K562 (cell line): Measurements from ENCODE around the gene ZNF581. TPM values are rescaled to one million over a fixed set of nuclear protein-coding genes. Genes with fewer than 3 reads are reported as not detected.

Source experiments
- BDP1 ChIP-seq: IDR thresholded peaks from 3 replicates; pipeline ENCODE4 v1.6.1; 2011; ENCODE audit not compliant: insufficient read length, insufficient read depth
- CC2D1A ChIP-seq: fragments of 450-650 bp; IDR thresholded peaks from 2 replicates; pipeline ENCODE4 v1.6.1; 2017; ENCODE audit warnings: mild to moderate bottlenecking
- KAT2B ChIP-seq: IDR thresholded peaks from one replicate; pipeline ENCODE4 v1.6.1; 2012; ENCODE audit warnings: low read depth, mild to moderate bottlenecking, control low read depth, inconsistent platforms, low read length, moderate library complexity
- L3MBTL2 ChIP-seq: fragments of 450-650 bp; IDR thresholded peaks from 2 replicates; pipeline ENCODE4 v1.6.1; 2016; ENCODE audit warnings: mild to moderate bottlenecking, moderate library complexity
- MEF2A ChIP-seq: IDR thresholded peaks from 2 replicates; pipeline ENCODE4 v1.6.1; 2011; ENCODE audit warnings: low read depth, mild to moderate bottlenecking, low read length, moderate library complexity; ENCODE audit not compliant: control insufficient read depth
- NCOA6 ChIP-seq: fragments of 450-650 bp; IDR thresholded peaks from 2 replicates; pipeline ENCODE4 v1.6.1; 2017; ENCODE audit warnings: mild to moderate bottlenecking
- ZNF644 ChIP-seq: fragments of 200-800 bp; sonication (Bioruptor generic); IDR thresholded peaks from 2 replicates; pipeline ENCODE4 v1.6.1; 2016; ENCODE audit warnings: low read depth, missing genetic modification characterization, missing compliant biosample characterization
- polyA plus RNA-seq, 8 experiments: library from polyadenylated mRNA; depleted of rRNA in 4 of 8; stranded (reverse) in 5 of 8; unstranded in 3 of 8; fragments of >200 nt; fragmentation: Nextera tagmentation in 2 of 8; fragmentation: Illumina TruSeq in 1 of 8; extraction: Ambion mirVana in 2 of 8; extraction: Trizol in 1 of 8; gene quantifications; 2 replicates each; pipeline versions ENCODE4 v1.2.1 to v1.2.3, GENCODE V29; 2011 to 2014; ENCODE audit warnings: inconsistent platforms in 1 of 8, missing spikeins in 1 of 8
- total RNA-seq, 7 experiments: library from RNA; depleted of rRNA in 6 of 7; stranded (reverse); fragments of >200 nt in 6 of 7; fragmentation: Illumina TruSeq in 2 of 7; extraction: Trizol in 2 of 7; gene quantifications; 2 replicates each; pipeline versions ENCODE4 v1.2.1 to v1.2.3, GENCODE V29; 2011 to 2021; ENCODE audit warnings: low replicate concordance in 1 of 7
- TF ChIP-seq, protein P1 (sequence below), 2 experiments: fragments of 450-650 bp in 1 of 2; IDR thresholded peaks; 2 replicates each; pipeline ENCODE4 v1.6.1; 2011 to 2017; ENCODE audit warnings: low read depth in 2 of 2, antibody characterized with exemption in 1 of 2, borderline replicate concordance in 1 of 2, low read length in 1 of 2, mild to moderate bottlenecking in 1 of 2, mixed read lengths in 1 of 2; ENCODE audit not compliant: control insufficient read depth in 1 of 2
- TF ChIP-seq, protein P2 (sequence below): fragments of 200-800 bp; sonication (Bioruptor generic); IDR thresholded peaks from 2 replicates; pipeline ENCODE4 v1.6.1; 2016; ENCODE audit warnings: missing genetic modification characterization, missing compliant biosample characterization
- TF ChIP-seq, protein P3 (sequence below): fragments of 250-450 bp; sonication (Bioruptor Pico); IDR thresholded peaks from 2 replicates; pipeline ENCODE4 v1.5.0; 2022; ENCODE audit warnings: mild to moderate bottlenecking
- TF ChIP-seq, protein P4 (sequence below): sonication (generic); formaldehyde crosslinking; IDR thresholded peaks from 2 replicates; pipeline ENCODE4 v1.8.0; 2022; ENCODE audit warnings: mild to moderate bottlenecking, missing genetic modification reagents

ZNF581 gene
- total and polyA plus RNA-seq, 9 of the 15 experiments (the other 6 are each of a cell fraction or from before 2014, with no cell fraction given) = 2.4 to 39.4 (median 15.4) TPM

DNA sequence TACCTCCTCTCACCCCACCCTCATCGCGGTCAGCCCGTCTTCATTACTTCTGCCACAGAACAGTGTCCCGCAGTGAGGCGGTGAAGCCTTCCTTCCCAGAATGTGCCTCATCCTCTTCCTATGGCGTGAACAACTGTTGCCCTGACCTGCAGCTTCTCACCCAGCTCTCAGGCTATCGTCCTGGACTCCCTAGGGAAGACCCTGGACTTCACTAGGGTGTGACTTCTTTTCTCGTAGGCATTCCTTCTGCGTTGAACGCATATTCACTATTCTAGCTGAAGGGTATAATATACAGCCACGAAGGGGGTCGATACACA, 37.0 kb upstream of the ZNF581 start (continued):
- TF ChIP-seq, protein P1, sequence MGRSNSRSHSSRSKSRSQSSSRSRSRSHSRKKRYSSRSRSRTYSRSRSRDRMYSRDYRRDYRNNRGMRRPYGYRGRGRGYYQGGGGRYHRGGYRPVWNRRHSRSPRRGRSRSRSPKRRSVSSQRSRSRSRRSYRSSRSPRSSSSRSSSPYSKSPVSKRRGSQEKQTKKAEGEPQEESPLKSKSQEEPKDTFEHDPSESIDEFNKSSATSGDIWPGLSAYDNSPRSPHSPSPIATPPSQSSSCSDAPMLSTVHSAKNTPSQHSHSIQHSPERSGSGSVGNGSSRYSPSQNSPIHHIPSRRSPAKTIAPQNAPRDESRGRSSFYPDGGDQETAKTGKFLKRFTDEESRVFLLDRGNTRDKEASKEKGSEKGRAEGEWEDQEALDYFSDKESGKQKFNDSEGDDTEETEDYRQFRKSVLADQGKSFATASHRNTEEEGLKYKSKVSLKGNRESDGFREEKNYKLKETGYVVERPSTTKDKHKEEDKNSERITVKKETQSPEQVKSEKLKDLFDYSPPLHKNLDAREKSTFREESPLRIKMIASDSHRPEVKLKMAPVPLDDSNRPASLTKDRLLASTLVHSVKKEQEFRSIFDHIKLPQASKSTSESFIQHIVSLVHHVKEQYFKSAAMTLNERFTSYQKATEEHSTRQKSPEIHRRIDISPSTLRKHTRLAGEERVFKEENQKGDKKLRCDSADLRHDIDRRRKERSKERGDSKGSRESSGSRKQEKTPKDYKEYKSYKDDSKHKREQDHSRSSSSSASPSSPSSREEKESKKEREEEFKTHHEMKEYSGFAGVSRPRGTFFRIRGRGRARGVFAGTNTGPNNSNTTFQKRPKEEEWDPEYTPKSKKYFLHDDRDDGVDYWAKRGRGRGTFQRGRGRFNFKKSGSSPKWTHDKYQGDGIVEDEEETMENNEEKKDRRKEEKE (IDR thresholded peaks at IDR 0.05; ENCODE audit: borderline replicate concordance in 1 of 2, control insufficient read depth in 1 of 2, low read depth in 2 of 2, low read length in 1 of 2) = no peak
- TF ChIP-seq L3MBTL2 (no peak), KAT2B (no peak), BDP1 (no peak), CC2D1A (0 out of 2 replicates have a peak, but pooled peaks have one; percentile 5), NCOA6 (no peak), ZNF644 (tag) (no peak), MEF2A (no peak)
- TF ChIP-seq, protein P2, sequence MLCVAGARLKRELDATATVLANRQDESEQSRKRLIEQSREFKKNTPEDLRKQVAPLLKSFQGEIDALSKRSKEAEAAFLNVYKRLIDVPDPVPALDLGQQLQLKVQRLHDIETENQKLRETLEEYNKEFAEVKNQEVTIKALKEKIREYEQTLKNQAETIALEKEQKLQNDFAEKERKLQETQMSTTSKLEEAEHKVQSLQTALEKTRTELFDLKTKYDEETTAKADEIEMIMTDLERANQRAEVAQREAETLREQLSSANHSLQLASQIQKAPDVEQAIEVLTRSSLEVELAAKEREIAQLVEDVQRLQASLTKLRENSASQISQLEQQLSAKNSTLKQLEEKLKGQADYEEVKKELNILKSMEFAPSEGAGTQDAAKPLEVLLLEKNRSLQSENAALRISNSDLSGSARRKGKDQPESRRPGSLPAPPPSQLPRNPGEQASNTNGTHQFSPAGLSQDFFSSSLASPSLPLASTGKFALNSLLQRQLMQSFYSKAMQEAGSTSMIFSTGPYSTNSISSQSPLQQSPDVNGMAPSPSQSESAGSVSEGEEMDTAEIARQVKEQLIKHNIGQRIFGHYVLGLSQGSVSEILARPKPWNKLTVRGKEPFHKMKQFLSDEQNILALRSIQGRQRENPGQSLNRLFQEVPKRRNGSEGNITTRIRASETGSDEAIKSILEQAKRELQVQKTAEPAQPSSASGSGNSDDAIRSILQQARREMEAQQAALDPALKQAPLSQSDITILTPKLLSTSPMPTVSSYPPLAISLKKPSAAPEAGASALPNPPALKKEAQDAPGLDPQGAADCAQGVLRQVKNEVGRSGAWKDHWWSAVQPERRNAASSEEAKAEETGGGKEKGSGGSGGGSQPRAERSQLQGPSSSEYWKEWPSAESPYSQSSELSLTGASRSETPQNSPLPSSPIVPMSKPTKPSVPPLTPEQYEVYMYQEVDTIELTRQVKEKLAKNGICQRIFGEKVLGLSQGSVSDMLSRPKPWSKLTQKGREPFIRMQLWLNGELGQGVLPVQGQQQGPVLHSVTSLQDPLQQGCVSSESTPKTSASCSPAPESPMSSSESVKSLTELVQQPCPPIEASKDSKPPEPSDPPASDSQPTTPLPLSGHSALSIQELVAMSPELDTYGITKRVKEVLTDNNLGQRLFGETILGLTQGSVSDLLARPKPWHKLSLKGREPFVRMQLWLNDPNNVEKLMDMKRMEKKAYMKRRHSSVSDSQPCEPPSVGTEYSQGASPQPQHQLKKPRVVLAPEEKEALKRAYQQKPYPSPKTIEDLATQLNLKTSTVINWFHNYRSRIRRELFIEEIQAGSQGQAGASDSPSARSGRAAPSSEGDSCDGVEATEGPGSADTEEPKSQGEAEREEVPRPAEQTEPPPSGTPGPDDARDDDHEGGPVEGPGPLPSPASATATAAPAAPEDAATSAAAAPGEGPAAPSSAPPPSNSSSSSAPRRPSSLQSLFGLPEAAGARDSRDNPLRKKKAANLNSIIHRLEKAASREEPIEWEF (CRISPR knock-in tag) = no peak
- TF ChIP-seq, protein P3, sequence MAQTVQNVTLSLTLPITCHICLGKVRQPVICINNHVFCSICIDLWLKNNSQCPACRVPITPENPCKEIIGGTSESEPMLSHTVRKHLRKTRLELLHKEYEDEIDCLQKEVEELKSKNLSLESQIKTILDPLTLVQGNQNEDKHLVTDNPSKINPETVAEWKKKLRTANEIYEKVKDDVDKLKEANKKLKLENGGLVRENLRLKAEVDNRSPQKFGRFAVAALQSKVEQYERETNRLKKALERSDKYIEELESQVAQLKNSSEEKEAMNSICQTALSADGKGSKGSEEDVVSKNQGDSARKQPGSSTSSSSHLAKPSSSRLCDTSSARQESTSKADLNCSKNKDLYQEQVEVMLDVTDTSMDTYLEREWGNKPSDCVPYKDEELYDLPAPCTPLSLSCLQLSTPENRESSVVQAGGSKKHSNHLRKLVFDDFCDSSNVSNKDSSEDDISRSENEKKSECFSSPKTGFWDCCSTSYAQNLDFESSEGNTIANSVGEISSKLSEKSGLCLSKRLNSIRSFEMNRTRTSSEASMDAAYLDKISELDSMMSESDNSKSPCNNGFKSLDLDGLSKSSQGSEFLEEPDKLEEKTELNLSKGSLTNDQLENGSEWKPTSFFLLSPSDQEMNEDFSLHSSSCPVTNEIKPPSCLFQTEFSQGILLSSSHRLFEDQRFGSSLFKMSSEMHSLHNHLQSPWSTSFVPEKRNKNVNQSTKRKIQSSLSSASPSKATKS (CRISPR knock-in tag) = no peak
- TF ChIP-seq, protein P4, sequence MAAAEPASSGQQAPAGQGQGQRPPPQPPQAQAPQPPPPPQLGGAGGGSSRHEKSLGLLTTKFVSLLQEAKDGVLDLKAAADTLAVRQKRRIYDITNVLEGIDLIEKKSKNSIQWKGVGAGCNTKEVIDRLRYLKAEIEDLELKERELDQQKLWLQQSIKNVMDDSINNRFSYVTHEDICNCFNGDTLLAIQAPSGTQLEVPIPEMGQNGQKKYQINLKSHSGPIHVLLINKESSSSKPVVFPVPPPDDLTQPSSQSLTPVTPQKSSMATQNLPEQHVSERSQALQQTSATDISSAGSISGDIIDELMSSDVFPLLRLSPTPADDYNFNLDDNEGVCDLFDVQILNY (CRISPR knock-in tag) = 0 out of 2 replicates have a peak, but pooled peaks have one; percentile 28
